ENCODE data around the gene RNFT1.
A peak's percentile ranks its signal among the peaks of the same experiment; 100 is the strongest.
"Not testable (repeated sequence)": the region's sequence is repeated elsewhere in the genome, so short reads cannot be mapped to it uniquely, and the experiment has no call there.

RNFT1 gene

DNA sequence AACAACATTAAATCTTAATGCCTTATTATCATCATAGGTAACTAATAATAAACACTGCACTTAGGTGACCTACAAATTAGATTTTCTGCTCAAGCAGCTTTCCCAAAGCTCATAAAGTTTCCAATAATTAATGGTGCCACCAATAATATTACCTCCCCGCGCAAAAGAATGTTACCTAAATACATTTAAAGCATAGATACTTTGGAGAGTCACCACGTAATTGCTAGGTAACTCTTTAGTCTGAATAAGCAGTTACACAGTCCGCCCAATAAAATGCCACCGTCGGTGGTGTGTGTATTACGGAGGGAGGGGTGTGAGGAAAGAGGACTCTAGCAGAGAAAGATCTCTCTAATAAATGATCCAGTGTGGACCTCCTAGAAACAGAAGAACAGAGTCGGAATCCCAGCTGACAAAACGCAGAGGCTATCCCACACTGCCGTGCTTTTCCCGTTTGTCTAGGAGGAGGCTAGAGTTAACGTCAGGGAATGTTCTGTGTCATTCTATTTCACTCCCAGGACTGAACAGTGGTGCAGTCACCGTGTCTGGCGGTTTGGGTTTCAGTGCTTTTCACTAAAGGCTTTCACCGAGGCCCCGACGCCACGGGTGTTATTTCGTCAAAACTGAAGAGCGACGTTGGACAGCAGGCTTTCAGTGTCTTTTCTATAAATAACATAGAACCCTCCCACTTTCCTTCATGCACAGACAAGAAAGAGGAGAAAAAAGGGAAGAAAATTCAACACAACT, 630 bp downstream of the RNFT1 start:
- no peak for TF ChIP-seq CTCF (IDR thresholded peaks at IDR 0.05; ENCODE audit: low read depth, low read length)
- DNase-seq (ENCODE audit: extremely low read depth, low read depth), result no peak

GRCh38 chr17:59962739-59963318, 1.7 kb downstream of the RNFT1 start:
- TF ChIP-seq CTCF (IDR thresholded peaks at IDR 0.05; ENCODE audit: low read depth, low read length), result no peak
- no peak for DNase-seq (ENCODE audit: extremely low read depth, low read depth)

DNA sequence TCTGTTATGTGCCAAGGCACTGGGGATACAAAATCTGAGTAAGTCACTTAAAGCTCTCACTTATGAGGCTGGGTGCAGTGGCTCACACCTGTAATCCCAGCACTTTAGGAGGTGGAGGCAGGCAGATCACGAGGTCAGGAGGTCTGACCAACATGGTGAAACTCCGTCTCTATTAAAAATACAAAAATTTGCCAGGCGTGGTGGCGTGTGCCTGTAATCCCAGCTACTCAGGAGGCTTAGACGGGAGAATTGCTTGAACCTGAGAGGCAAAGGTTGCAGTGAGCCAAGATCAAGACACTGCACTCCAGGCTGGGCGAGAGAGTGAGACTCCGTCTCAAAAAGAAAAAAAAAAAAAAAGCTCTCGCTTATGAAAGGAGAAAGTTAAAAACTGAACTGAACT, 5.0 kb downstream of the RNFT1 start:
- DNase-seq (ENCODE audit: extremely low read depth, low read depth), result not testable (repeated sequence)

DNA sequence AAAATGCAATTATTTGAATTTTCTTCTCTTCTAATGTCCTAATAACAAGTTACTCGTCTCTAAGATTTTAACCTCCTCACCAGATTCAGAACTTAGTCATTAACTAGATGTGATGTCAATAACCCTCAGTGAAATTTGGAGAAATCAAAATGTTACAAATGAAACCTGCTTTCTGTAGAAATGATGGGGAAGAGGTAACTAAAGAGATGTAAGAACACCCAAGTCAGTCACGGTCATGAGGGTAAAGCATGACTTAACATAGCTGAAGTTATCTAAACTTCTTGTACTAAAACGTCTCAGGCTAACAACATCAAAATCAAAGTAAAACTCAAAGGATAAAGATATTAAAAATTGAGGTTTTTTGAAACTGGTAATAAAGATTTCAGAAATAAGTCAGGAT, 9.7 kb downstream of the RNFT1 start:
- no peak for TF ChIP-seq CTCF (IDR thresholded peaks at IDR 0.05; ENCODE audit: low read depth, low read length)
- DNase-seq (ENCODE audit: extremely low read depth, low read depth), result no peak

DNA sequence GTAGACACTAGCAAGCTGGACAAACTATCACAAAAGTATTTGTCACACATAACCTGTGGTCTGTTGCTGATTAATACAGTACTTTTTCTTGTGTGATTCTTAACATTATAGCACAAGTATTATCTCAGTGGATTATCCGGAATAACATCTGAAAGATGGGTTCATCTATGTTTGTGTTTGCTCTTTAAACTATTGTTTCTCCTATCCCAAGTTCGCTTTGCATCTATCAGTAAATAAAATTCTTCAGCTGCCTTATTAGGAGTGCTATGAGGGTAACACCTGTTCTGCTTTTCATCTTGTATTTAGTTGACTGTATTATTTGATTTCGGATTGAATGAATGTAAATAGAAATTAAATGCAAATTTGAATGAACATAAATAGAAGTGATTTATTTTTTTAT, 14.5 kb downstream of the RNFT1 start:
- no peak for TF ChIP-seq CTCF (IDR thresholded peaks at IDR 0.05; ENCODE audit: low read depth, low read length)

GRCh38 chr17:59947310-59947709, 17.2 kb downstream of the RNFT1 start:
- not testable (repeated sequence) for DNase-seq (ENCODE audit: extremely low read depth, low read depth)

More for the DNA sequence above, 14.5 kb downstream of the RNFT1 start:
- no peak for DNase-seq (ENCODE audit: extremely low read depth, low read depth)

GRCh38 chr17:59946433-59946832, 18.1 kb downstream of the RNFT1 start:
- not testable (repeated sequence) for DNase-seq (ENCODE audit: extremely low read depth, low read depth)

DNA sequence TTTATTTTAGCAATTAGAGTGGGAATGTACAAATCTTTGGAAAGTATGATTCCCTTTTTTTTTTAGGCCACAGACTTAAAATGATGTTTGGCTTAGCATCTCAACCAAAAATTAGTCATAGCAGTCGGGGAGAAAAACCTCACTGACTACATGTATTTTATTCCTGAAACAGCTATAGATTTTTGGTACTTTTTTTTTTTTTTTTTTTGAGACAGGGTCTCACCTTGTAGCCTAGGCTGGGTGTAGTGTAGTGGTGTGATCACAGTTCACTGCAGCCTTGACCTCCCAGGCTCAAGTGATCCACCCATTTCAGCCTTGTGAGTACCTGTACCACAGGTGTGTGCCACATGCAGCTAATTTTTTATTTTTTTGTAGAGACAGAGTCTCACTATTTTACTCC, 23.4 kb downstream of the RNFT1 start:
- no peak for TF ChIP-seq CTCF (IDR thresholded peaks at IDR 0.05; ENCODE audit: low read depth, low read length)
- DNase-seq (ENCODE audit: extremely low read depth, low read depth), result no peak

DNA sequence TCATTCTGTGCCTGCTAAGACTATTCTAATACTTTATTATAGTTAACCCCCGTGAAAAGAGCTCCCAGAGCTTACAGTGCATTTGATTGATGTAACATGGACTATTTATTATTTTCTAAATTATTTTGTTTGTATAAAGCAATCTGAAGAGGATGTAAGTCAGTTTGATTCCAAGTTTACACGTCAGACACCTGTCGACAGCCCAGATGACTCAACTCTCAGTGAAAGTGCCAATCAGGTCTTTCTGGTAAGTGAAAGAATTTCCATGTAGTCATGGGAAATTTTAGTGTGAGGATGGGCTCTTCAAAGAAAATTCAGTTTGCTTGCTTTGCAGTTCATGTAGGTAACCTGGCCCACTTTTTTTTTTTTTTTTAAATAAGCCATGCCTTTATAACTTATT, 23.8 kb downstream of the RNFT1 start:
- DNase-seq (ENCODE audit: extremely low read depth, low read depth), result not testable (repeated sequence)

DNA sequence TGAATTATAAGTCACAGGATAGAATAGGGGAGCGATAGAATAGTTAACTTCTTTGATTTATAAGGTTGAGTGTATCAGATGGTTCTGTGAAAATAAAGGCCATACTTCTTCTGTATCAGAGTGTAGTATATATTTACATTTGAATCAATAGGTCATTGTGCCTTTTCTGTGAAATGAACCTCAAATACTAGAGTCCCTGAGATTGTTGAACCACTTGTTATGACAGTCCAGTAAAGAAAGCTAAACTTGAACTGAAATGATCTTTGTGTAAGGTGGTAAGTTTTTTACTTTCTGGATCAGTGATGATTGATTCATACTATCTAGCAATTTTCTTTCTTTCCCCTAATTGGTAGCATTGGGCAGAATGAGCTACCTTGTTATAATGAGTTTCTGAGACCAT, 31.2 kb downstream of the RNFT1 start:
- DNase-seq (ENCODE audit: extremely low read depth, low read depth), result not testable (repeated sequence)

DNA sequence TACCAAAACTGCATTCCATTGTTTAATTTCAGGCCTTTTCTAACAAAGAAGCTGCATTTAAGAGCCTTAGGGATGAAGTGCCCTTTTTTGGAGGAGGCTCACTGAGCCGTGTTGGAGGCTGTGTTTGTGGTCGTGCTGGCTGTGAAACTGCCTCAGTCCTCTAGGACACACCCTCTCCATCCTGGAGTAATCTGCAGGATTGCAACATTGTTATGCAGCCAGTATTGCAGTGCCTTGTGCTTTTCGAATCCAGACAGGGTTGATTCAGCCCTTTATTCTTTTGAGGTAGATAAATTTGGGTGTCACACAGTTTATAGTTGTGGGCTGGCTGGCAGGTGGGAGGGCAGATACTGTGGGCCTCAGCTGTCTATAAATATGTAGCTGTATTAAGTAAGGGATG, 33.8 kb downstream of the RNFT1 start:
- DNase-seq (ENCODE audit: extremely low read depth, low read depth), result peak; percentile 18

GRCh38 chr17:59930121-59930520, 34.4 kb downstream of the RNFT1 start:
- not testable (repeated sequence) for DNase-seq (ENCODE audit: extremely low read depth, low read depth)

- DNase-seq (ENCODE audit: extremely low read depth, low read depth), result not testable (repeated sequence)
These were observed 43.9 kb downstream of the RNFT1 start for GRCh38 chr17:59920637-59921036.

Data from AG09319 (cell line).